ENCODE measurements around the gene ACOX2.

ACOX2 gene

GRCh38 chr3:58470363-58471024 lies 66.5 kb downstream of the ACOX2 start:
- no peak for DNase-seq

GRCh38 chr3:58469096-58469495 lies 67.9 kb downstream of the ACOX2 start:
- DNase-seq = no peak

- no peak for DNase-seq
Measured at GRCh38 chr3:58466899-58467563, 70.0 kb downstream of the ACOX2 start.

GRCh38 chr3:58464866-58465265 lies 72.1 kb downstream of the ACOX2 start:
- no peak for DNase-seq

- DNase-seq = no peak
Measured at GRCh38 chr3:58463942-58464271, 73.1 kb downstream of the ACOX2 start.

GRCh38 chr3:58463181-58463941 lies 73.6 kb downstream of the ACOX2 start:
- DNase-seq = peak; percentile 70

- DNase-seq = no peak
Measured at GRCh38 chr3:58462829-58463180, 74.2 kb downstream of the ACOX2 start.

GRCh38 chr3:58459160-58459559 lies 77.8 kb downstream of the ACOX2 start:
- no peak for DNase-seq
